Right atrium auricular region (tissue), 2 donors: ENCODE results near the gene ARHGAP21. TPM values are rescaled to one million over a fixed set of nuclear protein-coding genes. Genes with fewer than 3 reads are reported as not detected.
A peak's percentile ranks its signal among the peaks of the same experiment; 100 is the strongest.
"Not testable (repeated sequence)": the region's sequence is repeated elsewhere in the genome, so short reads cannot be mapped to it uniquely, and the experiment has no call there.

Experiments used
- DNase-seq: peaks from one replicate; pipeline ENCODE4 v3.0.0-alpha.2; 2019; ENCODE audit warnings: low spot score
- H3K27ac ChIP-seq, 2 donors: fragments of 200-600 bp; sonication (generic); 1 replicate in 1 of 2; 2 replicates in 1 of 2; pipeline ENCODE4 v1.5.1; 2016 to 2019
- H3K27me3 ChIP-seq, 2 donors: fragments of 200-600 bp; sonication (generic); one replicate each; pipeline versions ENCODE4 v1.5.1 to v1.6.0; 2017 to 2019
- H3K36me3 ChIP-seq: fragments of 200-600 bp; sonication (generic); one replicate; pipeline ENCODE4 v1.5.1; 2016
- H3K4me1 ChIP-seq, 2 donors: fragments of 200-600 bp; sonication (generic); one replicate each; pipeline versions ENCODE4 v1.5.1 to v1.6.0; 2017 to 2019
- H3K4me3 ChIP-seq, 2 donors: fragments of 200-600 bp; sonication (generic); 1 replicate in 1 of 2; 2 replicates in 1 of 2; pipeline ENCODE4 v1.5.1; 2017 to 2019; ENCODE audit warnings: mild to moderate bottlenecking in 1 of 2, moderate library complexity in 1 of 2
- H3K9me3 ChIP-seq, 2 donors: fragments of 200-600 bp; sonication (generic); one replicate each; pipeline ENCODE4 v1.5.1; 2019
- total RNA-seq, 2 donors: library from RNA; depleted of rRNA; stranded (reverse); fragments of >200 nt; gene quantifications; one replicate each; pipeline ENCODE4 v1.1.0, GENCODE V29; 2016
- TF ChIP-seq, protein P1 (sequence below), 2 donors: fragments of 200-600 bp; sonication (generic); IDR thresholded peaks; one replicate each; pipeline ENCODE4 v1.5.1; 2019; ENCODE audit warnings: antibody characterized with exemption in 2 of 2

The ARHGAP21 gene
- 10 to 100 TPM; 45.0 to 46.3 TPM for total RNA-seq

DNA sequence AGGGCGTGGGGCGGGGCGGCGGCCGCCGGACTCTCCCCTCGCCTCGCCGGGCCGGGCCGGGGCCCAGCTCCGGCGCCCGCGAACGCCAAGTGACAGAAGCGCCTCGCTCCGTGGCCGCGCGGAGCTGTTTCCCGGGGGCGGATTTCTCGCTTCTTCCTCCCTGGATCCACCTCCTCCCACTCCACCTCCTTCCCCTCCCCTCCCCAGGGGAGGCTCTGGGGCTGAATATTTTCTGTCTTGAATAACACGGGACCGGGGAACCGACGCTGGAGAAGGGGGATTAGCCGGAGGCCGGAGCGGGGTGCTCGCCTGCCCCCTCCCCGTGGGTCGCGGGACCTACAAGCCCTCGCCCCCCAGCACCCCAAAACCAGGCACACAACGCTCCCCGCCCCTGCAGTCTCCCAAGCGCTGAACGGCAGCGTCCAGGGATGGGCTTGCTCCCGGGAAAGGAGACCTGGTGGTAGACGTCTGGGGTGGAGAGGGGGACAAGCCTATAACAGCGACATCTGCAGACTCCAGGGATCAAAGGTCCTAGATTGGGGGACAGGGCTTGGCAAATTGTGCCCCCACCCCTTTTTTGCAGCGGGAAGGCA is at the start of gene ARHGAP21:
TSS of gene ARHGAP21 (minus strand) at position 100 of the 593 bp plus-strand sequence. CDS start 1,988 bp downstream, outside the sequence.
- TF ChIP-seq, protein P1, sequence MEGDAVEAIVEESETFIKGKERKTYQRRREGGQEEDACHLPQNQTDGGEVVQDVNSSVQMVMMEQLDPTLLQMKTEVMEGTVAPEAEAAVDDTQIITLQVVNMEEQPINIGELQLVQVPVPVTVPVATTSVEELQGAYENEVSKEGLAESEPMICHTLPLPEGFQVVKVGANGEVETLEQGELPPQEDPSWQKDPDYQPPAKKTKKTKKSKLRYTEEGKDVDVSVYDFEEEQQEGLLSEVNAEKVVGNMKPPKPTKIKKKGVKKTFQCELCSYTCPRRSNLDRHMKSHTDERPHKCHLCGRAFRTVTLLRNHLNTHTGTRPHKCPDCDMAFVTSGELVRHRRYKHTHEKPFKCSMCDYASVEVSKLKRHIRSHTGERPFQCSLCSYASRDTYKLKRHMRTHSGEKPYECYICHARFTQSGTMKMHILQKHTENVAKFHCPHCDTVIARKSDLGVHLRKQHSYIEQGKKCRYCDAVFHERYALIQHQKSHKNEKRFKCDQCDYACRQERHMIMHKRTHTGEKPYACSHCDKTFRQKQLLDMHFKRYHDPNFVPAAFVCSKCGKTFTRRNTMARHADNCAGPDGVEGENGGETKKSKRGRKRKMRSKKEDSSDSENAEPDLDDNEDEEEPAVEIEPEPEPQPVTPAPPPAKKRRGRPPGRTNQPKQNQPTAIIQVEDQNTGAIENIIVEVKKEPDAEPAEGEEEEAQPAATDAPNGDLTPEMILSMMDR (IDR thresholded peaks at IDR 0.05): no peak
- H3K27ac ChIP-seq: peak within 1 kb of the TSS; percentile 96 to 97
- peak; percentile 69 for DNase-seq
- H3K4me1 ChIP-seq: peaks cover 0 to 22% of the 10 kb centered on the region in 2 donors
- H3K27me3 ChIP-seq: no peaks in the 10 kb centered on the region
- peak within 1 kb of the TSS; percentile 76 to 84 for H3K4me3 ChIP-seq
- no peaks in the 10 kb centered on the region for H3K9me3 ChIP-seq
- no peaks in the 10 kb centered on the region for H3K36me3 ChIP-seq

DNA sequence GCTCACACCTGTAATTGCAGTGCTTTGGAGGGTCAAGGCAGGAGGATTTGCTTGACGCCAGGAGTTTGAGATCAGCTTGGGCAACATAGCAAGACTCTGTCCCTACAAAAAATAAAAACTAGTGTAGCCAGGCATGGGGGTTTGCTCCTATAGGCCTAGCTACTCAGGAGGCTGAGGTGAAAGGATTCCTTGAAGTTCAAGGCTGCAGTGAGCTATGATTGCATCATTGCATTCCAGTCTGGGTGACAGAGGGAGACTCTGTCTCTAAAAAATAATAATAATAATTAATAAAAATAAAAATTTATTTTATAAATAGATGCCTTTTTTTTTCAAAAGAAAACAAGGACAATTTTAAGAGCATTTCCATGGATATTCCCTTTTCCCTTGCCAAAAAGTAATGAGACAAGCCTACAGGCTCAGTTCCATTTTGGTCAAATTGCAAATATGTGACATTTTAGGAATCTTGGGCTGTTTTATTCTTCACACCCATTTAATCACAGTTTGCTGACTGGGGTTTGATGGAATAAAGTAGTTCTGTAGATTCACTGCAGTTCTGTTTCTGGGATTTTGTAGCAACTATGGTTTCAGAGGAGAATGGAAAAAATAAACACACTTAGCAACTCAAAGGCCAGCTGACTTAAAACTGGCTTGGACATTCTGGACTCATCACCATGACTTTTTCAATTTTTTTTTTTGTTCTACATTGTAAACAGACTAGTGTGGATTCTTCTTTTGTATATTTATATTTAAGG is 48.4 kb upstream of the ARHGAP21 start:
- H3K27me3 ChIP-seq: no peaks in the 10 kb centered on the region
- TF ChIP-seq, protein P1 (IDR thresholded peaks at IDR 0.05): no peak
- no peaks in the 10 kb centered on the region for H3K4me1 ChIP-seq
- no peaks in the 10 kb centered on the region for H3K9me3 ChIP-seq
- no peak overlapping the region for H3K27ac ChIP-seq
- H3K4me3 ChIP-seq: no peak overlapping the region
- DNase-seq: no peak
- no peaks in the 10 kb centered on the region for H3K36me3 ChIP-seq

DNA sequence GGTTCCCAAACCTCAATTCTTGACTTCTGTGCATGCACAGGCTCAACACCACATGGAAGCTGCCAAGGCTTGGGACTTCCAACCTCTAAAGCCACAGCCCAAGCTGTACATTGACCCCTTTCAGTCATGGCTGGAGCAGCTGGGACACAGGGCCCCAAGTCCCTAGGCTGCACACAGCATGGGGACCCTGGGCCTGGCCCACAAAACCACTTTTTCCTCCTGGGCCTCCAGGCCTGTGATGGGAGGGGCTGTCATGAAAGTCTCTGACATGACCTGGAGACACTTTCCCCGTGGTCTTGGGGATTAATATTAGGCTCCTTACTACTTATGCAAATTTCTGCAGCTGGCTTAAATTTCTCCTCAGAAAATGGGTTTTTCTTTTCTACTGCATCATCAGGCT is 41.3 kb upstream of the ARHGAP21 start:
- not testable (repeated sequence) for H3K4me1 ChIP-seq, H3K36me3 ChIP-seq, DNase-seq, H3K27me3 ChIP-seq, H3K9me3 ChIP-seq, H3K27ac ChIP-seq, H3K4me3 ChIP-seq

DNA sequence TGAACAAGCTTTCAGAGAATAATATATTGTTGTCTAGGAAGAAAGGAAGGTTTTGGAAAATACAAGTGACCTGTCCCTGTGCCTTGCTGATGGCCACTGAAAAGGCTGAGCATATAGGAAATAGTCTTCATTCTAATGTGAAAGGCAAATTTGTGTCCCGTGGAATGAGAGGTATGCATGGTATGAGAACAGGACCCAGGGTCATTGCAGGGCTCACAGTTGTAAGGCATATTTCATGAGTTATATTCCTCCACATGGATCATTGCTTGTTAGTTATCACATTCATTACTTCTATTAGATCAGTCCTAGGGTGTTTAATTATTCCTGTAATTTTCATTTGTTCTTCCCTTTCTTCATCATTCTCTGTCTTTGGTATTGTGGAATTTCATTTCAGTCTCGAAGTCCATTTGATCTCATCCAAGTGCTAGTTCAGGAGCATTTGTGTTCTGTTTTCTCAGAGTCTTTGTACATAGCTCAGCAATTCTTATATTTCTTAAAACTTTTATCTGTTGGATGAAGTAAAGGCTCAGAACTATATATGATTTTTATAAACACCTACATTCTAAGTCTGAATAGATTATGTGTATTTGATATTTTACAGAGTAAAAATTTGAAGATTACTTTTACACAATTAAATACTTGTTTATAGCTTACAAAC is 39.4 kb upstream of the ARHGAP21 start:
- TF ChIP-seq, protein P1 (IDR thresholded peaks at IDR 0.05): no peak
- H3K36me3 ChIP-seq: no peaks in the 10 kb centered on the region
- no peaks in the 10 kb centered on the region for H3K27me3 ChIP-seq
- no peak overlapping the region for H3K4me3 ChIP-seq
- H3K9me3 ChIP-seq: no peaks in the 10 kb centered on the region
- no peak overlapping the region for H3K27ac ChIP-seq
- peaks cover 0 to 6% of the 10 kb centered on the region in 2 donors for H3K4me1 ChIP-seq
- DNase-seq: no peak

DNA sequence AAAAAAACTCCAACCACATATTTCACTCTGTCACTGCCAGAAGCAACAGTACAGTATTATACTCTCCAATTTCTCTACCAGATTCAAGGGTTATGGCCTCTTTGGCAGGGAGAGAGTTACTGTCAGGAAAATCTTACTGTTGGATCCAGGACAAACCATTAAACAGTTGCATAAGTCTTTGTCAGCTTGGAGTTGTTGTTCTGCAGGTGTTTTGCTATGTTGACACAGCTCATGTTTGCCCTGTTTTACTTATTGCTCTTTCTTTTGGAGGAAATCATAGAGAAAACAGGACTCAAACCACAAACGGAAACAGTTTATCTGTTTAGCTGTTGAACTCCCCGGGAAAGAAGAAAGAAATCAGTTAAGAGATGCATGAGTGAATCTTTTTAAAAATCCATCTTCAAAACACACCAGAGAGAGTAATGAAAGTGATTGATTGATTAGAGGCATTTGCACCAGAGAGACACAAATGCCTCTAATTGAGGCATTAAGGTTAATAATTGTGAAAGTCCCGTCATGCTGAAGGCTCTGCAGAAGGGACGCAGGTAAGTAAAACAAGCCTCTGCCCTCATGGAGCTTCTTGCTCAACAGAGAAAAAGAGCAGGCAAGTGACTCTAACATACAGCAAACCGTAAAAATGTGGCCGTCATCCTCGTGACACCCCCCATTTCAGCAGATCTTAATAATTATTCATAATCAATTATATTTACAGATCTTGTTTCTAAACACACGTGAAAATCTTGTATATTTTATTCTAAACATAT is 38.7 kb upstream of the ARHGAP21 start:
- Histone ChIP-seq H3K36me3 (no peaks in the 10 kb centered on the region), H3K27me3 (no peaks in the 10 kb centered on the region), H3K9me3 (no peaks in the 10 kb centered on the region), H3K4me3 (no peak overlapping the region), H3K27ac (no peak overlapping the region), H3K4me1 (peaks cover 0 to 6% of the 10 kb centered on the region in 2 donors)
- TF ChIP-seq, protein P1 (IDR thresholded peaks at IDR 0.05): no peak
- DNase-seq: no peak
